COLO829 (cell line): ENCODE results near the gene HTRA3.

Experiments used
- DNase-seq: peaks from one replicate; pipeline ENCODE4 v3.0.0; 2012; ENCODE audit warnings: low spot score

The HTRA3 gene

GRCh38 chr4:8269535-8270417 is at the start of gene HTRA3:
TSS of gene HTRA3 (plus strand) at chr4:8269754. CDS start at chr4:8269969, 215 bp downstream.
- no peak for DNase-seq

- no peak for DNase-seq
These were observed 48.7 kb upstream of the HTRA3 start for GRCh38 chr4:8220661-8221450.

- peak; percentile 74 for DNase-seq
These were observed 48.1 kb upstream of the HTRA3 start for GRCh38 chr4:8221476-8221875.

GRCh38 chr4:8221985-8222384 is 47.6 kb upstream of the HTRA3 start:
- peak; percentile 35 for DNase-seq

GRCh38 chr4:8222609-8223388 is 46.8 kb upstream of the HTRA3 start:
- DNase-seq: no peak

GRCh38 chr4:8224267-8224974 is 45.1 kb upstream of the HTRA3 start:
- no peak for DNase-seq

- DNase-seq: no peak
These were observed 44.5 kb upstream of the HTRA3 start for GRCh38 chr4:8224975-8225625.

GRCh38 chr4:8225706-8226443 is 43.7 kb upstream of the HTRA3 start:
- peak; percentile 13 for DNase-seq

- no peak for DNase-seq
These were observed 42.3 kb upstream of the HTRA3 start for GRCh38 chr4:8227201-8227770.

GRCh38 chr4:8227771-8228318 is 41.7 kb upstream of the HTRA3 start:
- DNase-seq: no peak

GRCh38 chr4:8228319-8229250 is 41.0 kb upstream of the HTRA3 start:
- no peak for DNase-seq

- no peak for DNase-seq
These were observed 40.1 kb upstream of the HTRA3 start for GRCh38 chr4:8229331-8229975.

GRCh38 chr4:8230033-8230432 is 39.5 kb upstream of the HTRA3 start:
- DNase-seq: no peak

- no peak for DNase-seq
These were observed 38.7 kb upstream of the HTRA3 start for GRCh38 chr4:8230891-8231290.

GRCh38 chr4:8231551-8232049 is 38.0 kb upstream of the HTRA3 start:
- DNase-seq: no peak

GRCh38 chr4:8232748-8233147 is 36.8 kb upstream of the HTRA3 start:
- no peak for DNase-seq

- DNase-seq: no peak
These were observed 35.7 kb upstream of the HTRA3 start for GRCh38 chr4:8233672-8234484.
